Limb (tissue), 2 donors: ENCODE measurements around the gene KISS1R.

Experiments used
- DNase-seq, 2 donors: peaks; one replicate each; pipeline ENCODE4 v3.0.0-alpha.2; 2016; ENCODE audit errors: extremely low spot score in 2 of 2

KISS1R gene

GRCh38 chr19:919199-920050 lies 2.3 kb downstream of the KISS1R start:
- peak in 1 of 2 donors; percentile 48 for DNase-seq

- peak in 1 of 2 donors; percentile 62 for DNase-seq
Measured at GRCh38 chr19:920051-920864, 3.1 kb downstream of the KISS1R start.

GRCh38 chr19:924553-925086 lies 7.5 kb downstream of the KISS1R start:
- no peak for DNase-seq

- peak in 1 of 2 donors; percentile 74 for DNase-seq
Measured at GRCh38 chr19:925087-925525, 8.0 kb downstream of the KISS1R start.

GRCh38 chr19:925526-926322 lies 8.6 kb downstream of the KISS1R start, which contains the start of gene ARID3A:
Gene ARID3A (plus strand): TSS chr19:926035. CDS start chr19:929529, 3,494 bp downstream.
- DNase-seq: peak; percentile 87 to 92

GRCh38 chr19:926323-926588 lies 9.1 kb downstream of the KISS1R start:
- DNase-seq: no peak

DNA sequence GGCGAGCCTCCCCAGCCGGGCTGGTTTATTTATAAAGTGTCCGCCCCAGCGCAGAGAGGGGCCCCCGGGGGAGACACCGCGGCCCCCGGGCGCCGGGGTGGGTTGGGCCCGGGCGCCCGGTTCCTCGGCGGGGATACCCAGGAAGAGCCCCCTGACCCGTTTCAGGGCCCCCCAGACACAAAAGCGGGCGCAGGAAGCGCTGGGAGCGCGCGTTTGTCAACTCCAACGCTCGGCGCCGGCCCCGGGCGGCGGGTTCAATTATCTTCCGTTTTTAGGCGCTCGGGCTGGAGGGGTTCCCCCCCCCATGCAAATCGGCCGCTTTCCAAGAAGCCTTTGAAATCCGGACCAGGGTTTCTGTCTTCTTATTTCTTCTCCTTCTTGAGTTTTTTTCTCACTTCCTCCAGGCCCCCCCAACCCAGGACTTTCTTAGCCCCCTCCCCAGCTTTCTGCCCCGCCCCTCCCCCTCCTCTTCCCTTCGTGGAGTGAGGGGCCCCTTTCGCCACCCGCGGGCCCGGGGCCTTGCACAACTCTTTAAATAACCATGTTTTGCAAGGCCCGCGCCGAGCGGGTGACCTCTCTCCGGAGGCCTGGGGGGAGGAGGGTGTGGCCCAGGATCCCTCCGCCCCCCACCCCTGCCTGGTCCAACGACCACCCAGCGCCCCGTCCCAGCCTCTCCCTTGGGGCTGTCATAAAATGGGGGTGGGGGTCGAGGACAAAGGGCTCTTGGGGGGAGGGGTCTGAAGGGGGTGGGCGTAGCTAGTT lies 9.6 kb downstream of the KISS1R start:
- peak in 1 of 2 donors; percentile 72 for DNase-seq

DNA sequence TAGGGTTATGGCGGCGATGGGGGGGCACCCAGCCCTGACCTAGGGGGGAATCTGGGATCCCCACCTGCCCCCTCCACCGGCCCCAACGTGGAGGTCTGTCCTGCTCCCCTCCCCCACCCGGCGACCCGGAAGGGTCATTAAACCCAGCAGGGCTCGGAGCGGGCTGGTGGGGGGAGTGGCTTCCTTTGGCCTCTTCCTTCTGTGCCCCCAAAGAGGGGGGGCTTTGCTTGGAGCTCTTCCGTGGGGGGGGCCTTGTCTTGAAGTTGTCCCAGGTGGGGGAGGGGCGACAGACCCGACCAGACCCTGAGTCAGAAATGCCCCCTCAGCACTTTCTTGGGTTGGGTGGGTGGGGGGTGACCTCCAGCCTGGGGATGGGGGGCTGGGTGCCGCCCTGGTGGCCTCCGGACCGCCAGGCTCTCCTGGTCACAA lies 10.2 kb downstream of the KISS1R start:
- peak in 1 of 2 donors; percentile 67 for DNase-seq

DNA sequence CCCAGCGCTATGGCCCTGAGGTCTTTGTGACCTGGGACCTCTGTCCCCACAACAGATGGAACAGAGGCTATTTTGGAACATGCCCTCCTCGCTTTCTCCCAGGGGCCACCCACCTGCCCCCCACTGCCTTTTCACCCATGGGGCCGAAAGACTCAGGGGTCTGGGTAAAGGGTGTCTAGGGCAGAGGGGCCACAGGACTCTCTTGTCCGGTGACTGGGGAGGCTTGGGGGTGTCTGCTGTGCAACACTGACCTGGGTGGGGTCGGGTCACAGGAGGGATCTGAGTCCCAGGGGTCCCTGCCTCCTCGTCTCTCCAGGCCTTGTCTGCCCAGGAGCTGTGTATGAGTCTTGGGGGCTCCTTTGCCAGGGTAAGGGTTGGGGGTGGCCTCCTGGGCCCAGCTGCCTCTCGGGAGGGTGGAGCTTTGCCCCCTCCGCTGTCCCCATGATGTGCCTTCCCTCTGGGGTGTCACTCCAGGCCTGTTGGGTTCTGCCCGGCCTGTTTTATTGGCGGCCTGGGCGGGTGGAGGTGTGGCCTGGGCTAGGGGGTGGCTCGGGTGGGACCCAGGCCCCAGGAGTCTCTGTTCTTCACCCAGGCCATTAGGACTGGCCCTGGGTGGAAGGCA lies 10.8 kb downstream of the KISS1R start:
- DNase-seq: no peak

GRCh38 chr19:928471-929202 lies 11.5 kb downstream of the KISS1R start:
- no peak for DNase-seq

GRCh38 chr19:929203-929890 lies 12.2 kb downstream of the KISS1R start:
- DNase-seq: no peak

GRCh38 chr19:929891-930258 lies 12.7 kb downstream of the KISS1R start:
- DNase-seq: no peak

- DNase-seq: no peak
Measured at GRCh38 chr19:931860-932647, 14.9 kb downstream of the KISS1R start.

DNA sequence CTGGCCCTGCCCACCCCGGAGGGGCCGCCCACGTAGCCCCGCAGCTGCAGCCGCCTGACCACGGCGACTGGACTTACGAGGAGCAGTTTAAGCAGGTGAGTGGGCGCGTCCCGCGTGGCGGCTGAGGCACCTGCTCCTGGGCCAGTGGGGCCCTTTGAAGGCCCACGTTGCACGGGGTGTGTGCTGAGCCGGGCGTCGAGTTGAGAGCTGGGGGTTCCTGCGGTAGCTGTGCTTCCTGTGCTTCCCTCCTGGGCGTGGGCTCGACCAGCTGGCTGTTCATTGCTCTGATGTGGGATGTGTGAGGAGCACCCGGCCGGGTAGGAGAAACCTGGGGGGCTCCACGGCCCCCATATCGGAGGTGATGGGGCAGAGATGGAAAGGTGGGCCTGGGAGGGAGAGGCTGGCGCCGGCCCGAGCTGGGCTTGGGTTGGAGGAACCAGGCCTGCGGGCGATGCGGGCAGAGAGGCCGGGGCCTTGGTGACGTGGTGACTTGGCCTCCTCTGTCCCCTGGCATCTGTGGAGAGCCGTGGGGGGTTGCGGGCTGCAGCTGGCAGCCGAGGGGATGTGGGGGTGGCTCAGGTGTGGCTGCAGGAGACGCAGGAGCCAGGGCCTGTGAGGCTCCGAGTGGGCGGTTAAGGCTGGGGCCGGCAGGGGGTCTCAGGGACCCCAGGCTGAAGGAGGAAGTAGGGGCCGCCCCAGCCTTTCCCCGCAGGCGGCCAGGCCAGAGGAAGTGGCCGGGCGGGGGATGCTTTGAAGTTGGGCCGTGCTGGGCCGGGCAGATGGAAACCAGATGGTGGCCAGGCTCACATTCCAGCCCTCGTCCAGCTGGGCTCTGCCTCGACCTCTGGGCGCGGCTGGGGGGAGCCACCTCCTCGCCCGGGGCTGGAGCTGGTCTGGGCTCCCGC lies 15.8 kb downstream of the KISS1R start:
- peak in 1 of 2 donors; percentile 70 for DNase-seq

DNA sequence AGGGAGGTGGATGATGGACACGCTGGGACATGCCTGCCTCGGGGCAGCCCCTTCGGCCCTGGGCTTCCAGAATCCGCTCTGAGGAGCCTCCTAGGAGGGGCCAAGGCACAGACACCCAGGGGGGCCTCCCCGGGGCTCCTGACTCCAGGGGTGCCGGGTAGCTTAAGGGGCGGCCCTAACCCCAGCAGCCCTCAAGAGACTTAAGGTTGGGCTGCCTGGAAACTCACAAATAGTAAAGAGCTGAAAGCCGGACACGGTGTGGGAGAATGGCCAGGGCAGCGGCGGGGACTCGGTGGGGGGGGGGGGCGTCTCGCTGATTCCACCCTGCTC lies 16.4 kb downstream of the KISS1R start:
- no peak for DNase-seq

DNA sequence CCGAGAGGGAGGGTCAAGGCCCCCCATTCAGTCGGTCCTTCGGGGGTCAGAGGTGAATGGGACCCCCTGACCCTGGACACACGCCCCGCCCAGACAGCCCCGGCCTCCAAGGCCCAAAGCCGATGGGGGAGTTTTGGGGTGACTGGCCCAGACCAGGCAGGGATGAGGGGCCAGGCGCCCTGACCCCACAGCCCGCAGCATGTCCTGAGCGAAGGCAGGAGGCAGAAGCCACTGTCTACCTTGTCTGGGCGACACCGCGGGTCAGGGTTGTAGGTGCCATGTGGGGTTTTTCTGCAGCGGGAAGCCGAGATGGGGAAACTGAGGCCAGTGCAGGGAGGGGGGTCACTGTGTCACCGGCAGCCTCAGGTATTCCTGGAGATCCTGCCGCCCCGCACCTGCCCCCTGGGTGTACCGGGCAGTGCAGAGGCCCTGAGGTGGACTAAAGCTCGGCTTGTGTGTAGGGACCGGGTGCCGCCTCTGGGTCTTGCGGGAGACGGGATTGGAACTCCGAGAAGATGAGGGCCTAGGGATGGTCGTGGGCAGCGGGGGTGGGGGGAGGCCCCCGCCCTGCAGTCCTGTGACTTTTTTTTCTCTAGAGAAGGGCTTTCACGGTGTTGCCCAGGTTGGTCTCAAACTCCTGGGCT lies 17.2 kb downstream of the KISS1R start:
- DNase-seq: no peak
